CD14-positive monocyte (primary cell): ENCODE data around the gene BCS1L. TPM values are rescaled to one million over a fixed set of nuclear protein-coding genes. Genes with fewer than 3 reads are reported as not detected.
A peak's percentile ranks its signal among the peaks of the same experiment; 100 is the strongest.

Source experiments
- DNase-seq, 3 donors: peaks; one replicate each; pipeline ENCODE4 v3.0.0-alpha.2; 2011 to 2022
- H2AFZ ChIP-seq: 2 replicates; pipeline ENCODE4 v1.6.0; 2012; ENCODE audit warnings: mild to moderate bottlenecking, low read depth, low read length, inconsistent platforms; ENCODE audit not compliant: insufficient read depth, poor library complexity, severe bottlenecking
- H3K27ac ChIP-seq, 2 donors: 1 replicate in 1 of 2; 2 replicates in 1 of 2; pipeline ENCODE4 v1.5.1; 2012 to 2013; ENCODE audit warnings: low read length in 2 of 2, control low read depth in 1 of 2, inconsistent platforms in 1 of 2, low read depth in 1 of 2, mild to moderate bottlenecking in 1 of 2
- H3K27me3 ChIP-seq, 2 donors: one replicate each; pipeline versions ENCODE4 v1.6.0 to v1.6.1; 2011 to 2013; ENCODE audit warnings: low read length in 2 of 2; ENCODE audit not compliant: control insufficient read depth in 2 of 2, insufficient read depth in 2 of 2
- H3K36me3 ChIP-seq, 2 donors: replicated peaks in 1 of 2; 1 replicate in 1 of 2; 2 replicates in 1 of 2; pipeline versions ENCODE4 v1.5.1 to v1.6.1; 2012 to 2013; ENCODE audit warnings: low read length in 2 of 2, control low read depth in 1 of 2, inconsistent platforms in 1 of 2, mild to moderate bottlenecking in 1 of 2; ENCODE audit not compliant: insufficient read depth in 2 of 2, control insufficient read depth in 1 of 2
- H3K4me1 ChIP-seq, 2 donors: 1 replicate in 1 of 2; 2 replicates in 1 of 2; pipeline versions ENCODE4 v1.5.1 to v1.6.1; 2012 to 2013; ENCODE audit warnings: low read length in 2 of 2, control low read depth in 1 of 2, inconsistent platforms in 1 of 2, mild to moderate bottlenecking in 1 of 2, moderate library complexity in 1 of 2; ENCODE audit not compliant: insufficient read depth in 2 of 2, control insufficient read depth in 1 of 2
- H3K4me2 ChIP-seq: replicated peaks from 2 replicates; pipeline ENCODE3; 2012; ENCODE audit warnings: low read length, moderate library complexity, mild to moderate bottlenecking; ENCODE audit not compliant: poor library complexity, severe bottlenecking; ENCODE audit errors: extremely low read depth
- H3K4me3 ChIP-seq, 3 experiments: fragments of 200-600 bp in 1 of 3; sonication (generic) in 1 of 3; replicated peaks in 1 of 3; 1 replicate in 2 of 3; 2 replicates in 1 of 3; pipeline ENCODE4 v1.5.1; 2011 to 2013; ENCODE audit warnings: low read length in 3 of 3, mild to moderate bottlenecking in 3 of 3, control low read depth in 2 of 3, low read depth in 2 of 3, inconsistent platforms in 1 of 3, moderate library complexity in 1 of 3
- H3K79me2 ChIP-seq: 2 replicates; pipeline ENCODE4 v1.6.0; 2012; ENCODE audit warnings: mild to moderate bottlenecking, control low read depth, inconsistent platforms, low read length, moderate library complexity; ENCODE audit not compliant: insufficient read depth
- H3K9ac ChIP-seq: 2 replicates; pipeline ENCODE4 v1.6.0; 2017; ENCODE audit warnings: low read length, mild to moderate bottlenecking; ENCODE audit not compliant: insufficient read depth, poor library complexity, severe bottlenecking
- H3K9me3 ChIP-seq, 2 donors: replicated peaks in 1 of 2; 1 replicate in 1 of 2; 2 replicates in 1 of 2; pipeline versions ENCODE4 v1.5.1 to v1.6.1; 2012 to 2013; ENCODE audit warnings: low read length in 2 of 2, control low read depth in 1 of 2; ENCODE audit not compliant: control insufficient read depth in 1 of 2, insufficient read depth in 1 of 2
- H4K20me1 ChIP-seq: 2 replicates; pipeline ENCODE4 v1.6.0; 2012; ENCODE audit warnings: mild to moderate bottlenecking, low read length, control low read depth, moderate library complexity; ENCODE audit not compliant: insufficient read depth
- H3K27ac Mint-ChIP-seq, 7 donors: one replicate each; pipeline ENCODE4 v1.8.0; 2020; ENCODE audit warnings: mild to moderate bottlenecking in 7 of 7, mixed read lengths in 7 of 7, moderate library complexity in 6 of 7, inconsistent platforms in 2 of 7
- H3K27me3 Mint-ChIP-seq, 3 donors: one replicate each; pipeline ENCODE4 v1.8.0; 2021 to 2022; ENCODE audit warnings: low read depth in 3 of 3, mild to moderate bottlenecking in 3 of 3, mixed read lengths in 3 of 3, moderate library complexity in 3 of 3, inconsistent platforms in 1 of 3
- H3K36me3 Mint-ChIP-seq, 2 donors: one replicate each; pipeline ENCODE4 v1.8.0; 2020; ENCODE audit warnings: mixed read lengths in 2 of 2, inconsistent platforms in 1 of 2, mild to moderate bottlenecking in 1 of 2
- H3K4me1 Mint-ChIP-seq: one replicate; pipeline ENCODE4 v1.8.0; 2020; ENCODE audit warnings: mild to moderate bottlenecking, mixed read lengths
- H3K4me3 Mint-ChIP-seq, 2 donors: one replicate each; pipeline ENCODE4 v1.8.0; 2020; ENCODE audit warnings: mild to moderate bottlenecking in 2 of 2, mixed read lengths in 2 of 2, moderate library complexity in 1 of 2
- H3K9me3 Mint-ChIP-seq, 7 donors: one replicate each; pipeline ENCODE4 v1.8.0; 2020 to 2022; ENCODE audit warnings: mixed read lengths in 7 of 7, mild to moderate bottlenecking in 6 of 7, moderate library complexity in 6 of 7, inconsistent platforms in 2 of 7
- WGBS: methylation state at CpG from one replicate; pipeline ENCODE4 v1.1.5; 2013; ENCODE audit warnings: missing lambda C conversion rate; ENCODE audit not compliant: insufficient coverage; 5-methylcytosine and 5-hydroxymethylcytosine counted together
- intact Hi-C, 2 donors: fragments of 100-400 bp; cut with micrococcal nuclease; formaldehyde crosslinking; loops; one replicate each; pipeline versions ENCODE4 v1.15.0 to v1.15.1; 2023
- polyA plus RNA-seq, 3 donors: library from polyadenylated mRNA; depleted of rRNA in 1 of 3; unstranded in 2 of 3; stranded (reverse) in 1 of 3; fragments of 300-500 nt in 2 of 3; fragments of >200 nt in 1 of 3; fragmentation: Illumina TruSeq in 2 of 3; gene quantifications; 1 replicate in 2 of 3; 2 replicates in 1 of 3; pipeline ENCODE4 v1.2.3, GENCODE V29; 2012 to 2021
- TF ChIP-seq, protein P1 (sequence below): fragments of 200-600 bp; IDR thresholded peaks from one replicate; pipeline ENCODE4 v1.8.0; 2022; ENCODE audit warnings: antibody characterized with exemption, mild to moderate bottlenecking

Gene BCS1L
- polyA plus RNA-seq, 3 donors = 10.5 to 42.9 (median 12.3) TPM

DNA sequence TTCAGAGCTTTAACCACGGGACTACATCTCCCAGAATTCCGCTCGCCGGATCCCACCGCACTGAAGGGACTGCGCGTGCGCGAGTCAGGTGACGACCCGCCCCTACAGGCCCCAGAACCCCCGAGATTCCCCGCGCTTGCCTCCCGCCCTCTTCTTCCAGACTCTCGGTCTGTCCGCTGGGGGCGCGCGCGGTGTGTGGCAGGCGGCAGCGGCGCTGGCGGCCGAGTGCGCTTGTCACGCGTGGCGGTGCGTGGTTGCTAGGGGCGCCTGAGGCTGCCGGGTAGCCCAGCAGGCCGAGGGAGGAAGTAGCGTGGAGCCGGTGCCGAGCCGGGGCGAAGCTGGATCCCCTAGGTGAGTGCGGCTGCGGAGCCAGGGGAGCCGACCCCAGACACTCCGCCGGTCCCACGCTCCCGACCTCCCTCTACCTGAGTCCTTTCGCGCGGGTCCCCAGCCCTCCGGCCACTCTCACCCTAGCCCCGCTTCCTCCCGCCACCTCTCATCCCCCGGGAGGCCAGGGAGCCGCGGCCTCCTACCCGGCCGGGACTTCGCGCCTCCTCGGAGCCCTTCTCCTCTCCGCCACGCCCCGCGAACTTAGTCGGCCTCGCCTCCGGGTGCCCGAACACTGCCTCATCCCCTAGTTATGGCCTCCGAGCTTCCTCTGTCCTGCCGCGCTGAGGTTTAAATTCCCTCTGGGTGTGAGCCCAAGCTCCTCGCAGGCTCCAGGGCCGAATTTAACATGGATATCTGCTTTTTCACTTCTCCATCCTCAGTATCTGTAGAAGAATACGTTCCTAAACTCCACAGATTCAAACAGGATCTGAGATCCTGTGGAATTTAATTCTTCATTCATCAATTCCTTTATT, 51.4 kb downstream of the BCS1L start, which contains the start of gene TTLL4:
Gene TTLL4, plus strand, starts transcription at position 149 of the 863 bp plus-strand sequence. CDS start 26,842 bp downstream, outside the sequence.
- peaks cover 0 to 3% (median 0%) of the 10 kb centered on the region in 7 donors for H3K9me3 Mint-ChIP-seq

DNA sequence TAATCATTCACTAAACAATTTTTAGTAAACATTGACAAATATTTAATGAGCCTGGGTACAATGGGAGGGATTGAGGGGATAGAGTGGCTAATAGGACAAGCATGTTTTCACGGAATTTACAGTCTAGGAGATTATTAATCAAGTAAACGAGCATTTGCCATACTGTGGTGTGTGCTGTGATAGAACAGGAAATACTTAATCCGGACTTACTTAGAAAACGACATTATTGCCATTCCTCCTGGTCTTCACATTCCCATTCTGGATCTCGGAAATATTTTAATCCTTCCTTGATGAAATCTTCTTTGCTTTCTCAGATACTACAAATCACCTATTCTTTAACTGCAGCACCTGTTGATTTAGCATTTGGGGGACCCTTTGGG, 52.1 kb downstream of the BCS1L start:
- DNase-seq = no peak
- H3K9ac ChIP-seq = peak overlapping the region; percentile 77
- 17% methylated on average over 3 of the region's 5 CpGs for WGBS
- peak overlapping the region; percentile 83 for H2AFZ ChIP-seq
- no peaks in the 10 kb centered on the region for H4K20me1 ChIP-seq
- TF ChIP-seq, protein P1, sequence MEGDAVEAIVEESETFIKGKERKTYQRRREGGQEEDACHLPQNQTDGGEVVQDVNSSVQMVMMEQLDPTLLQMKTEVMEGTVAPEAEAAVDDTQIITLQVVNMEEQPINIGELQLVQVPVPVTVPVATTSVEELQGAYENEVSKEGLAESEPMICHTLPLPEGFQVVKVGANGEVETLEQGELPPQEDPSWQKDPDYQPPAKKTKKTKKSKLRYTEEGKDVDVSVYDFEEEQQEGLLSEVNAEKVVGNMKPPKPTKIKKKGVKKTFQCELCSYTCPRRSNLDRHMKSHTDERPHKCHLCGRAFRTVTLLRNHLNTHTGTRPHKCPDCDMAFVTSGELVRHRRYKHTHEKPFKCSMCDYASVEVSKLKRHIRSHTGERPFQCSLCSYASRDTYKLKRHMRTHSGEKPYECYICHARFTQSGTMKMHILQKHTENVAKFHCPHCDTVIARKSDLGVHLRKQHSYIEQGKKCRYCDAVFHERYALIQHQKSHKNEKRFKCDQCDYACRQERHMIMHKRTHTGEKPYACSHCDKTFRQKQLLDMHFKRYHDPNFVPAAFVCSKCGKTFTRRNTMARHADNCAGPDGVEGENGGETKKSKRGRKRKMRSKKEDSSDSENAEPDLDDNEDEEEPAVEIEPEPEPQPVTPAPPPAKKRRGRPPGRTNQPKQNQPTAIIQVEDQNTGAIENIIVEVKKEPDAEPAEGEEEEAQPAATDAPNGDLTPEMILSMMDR = no peak
- peak overlapping the region; percentile 88 to 98 for H3K27ac ChIP-seq
- H3K9me3 Mint-ChIP-seq = peaks cover 0 to 3% (median 0%) of the 10 kb centered on the region in 7 donors
- peaks cover 55 to 61% of the 10 kb centered on the region in 2 donors for H3K4me1 ChIP-seq
- peak overlapping the region; percentile 86 for H3K4me2 ChIP-seq
- H3K27me3 ChIP-seq = no peaks in the 10 kb centered on the region
- H3K4me3 ChIP-seq = peak overlapping the region; percentile 66 to 87 (median 85)
- H3K36me3 Mint-ChIP-seq = peaks cover 5 to 8% of the 10 kb centered on the region in 2 donors
- peaks cover 0 to 4% (median 4%) of the 10 kb centered on the region in 3 donors for H3K27me3 Mint-ChIP-seq
- intact Hi-C loops = loop anchor here (2.0 to 5.0 kb wide), 2 partner anchors 15 to 136 kb away; no protein-coding TSS in a partner anchor
- H3K4me1 Mint-ChIP-seq = peaks cover 43% of the 10 kb centered on the region
- H3K79me2 ChIP-seq = peaks cover 50% of the 10 kb centered on the region
- H3K27ac Mint-ChIP-seq = peak overlapping the region; percentile 93 to 98 (median 96)
- peaks cover 0 to 10% of the 10 kb centered on the region in 2 donors for H3K36me3 ChIP-seq
- peak overlapping the region; percentile 89 to 93 for H3K4me3 Mint-ChIP-seq
- H3K9me3 ChIP-seq = no peaks in the 10 kb centered on the region

More for the DNA sequence above, 51.4 kb downstream of the BCS1L start, which contains the start of gene TTLL4:
- peaks cover 44% of the 10 kb centered on the region for H3K79me2 ChIP-seq
- under 1% methylated on average over 68 of the region's 74 CpGs for WGBS
- H3K27ac ChIP-seq = peak within 1 kb of the TSS; percentile 88 to 98
- peaks cover 0 to 4% of the 10 kb centered on the region in 2 donors for H3K36me3 ChIP-seq
- H3K4me3 ChIP-seq = peak within 1 kb of the TSS; percentile 66 to 87 (median 85)
- H3K36me3 Mint-ChIP-seq = peaks cover 2 to 3% of the 10 kb centered on the region in 2 donors
- no peaks in the 10 kb centered on the region for H3K27me3 ChIP-seq
- peak within 1 kb of the TSS; percentile 93 to 98 (median 96) for H3K27ac Mint-ChIP-seq
- peak within 1 kb of the TSS; percentile 86 for H3K4me2 ChIP-seq
- H4K20me1 ChIP-seq = no peaks in the 10 kb centered on the region
- TF ChIP-seq, protein P1 = peak; percentile 90
- peak; percentile 97 to 99 (median 98) for DNase-seq
- peak within 1 kb of the TSS; percentile 77 for H3K9ac ChIP-seq
- peak within 1 kb of the TSS; percentile 83 for H2AFZ ChIP-seq
- peaks cover 0 to 7% (median 4%) of the 10 kb centered on the region in 3 donors for H3K27me3 Mint-ChIP-seq
- peaks cover 41% of the 10 kb centered on the region for H3K4me1 Mint-ChIP-seq
- intact Hi-C loops = loop anchor here (2.0 to 5.0 kb wide), 2 partner anchors 16 to 136 kb away; no protein-coding TSS in a partner anchor
- no peaks in the 10 kb centered on the region for H3K9me3 ChIP-seq
- peak within 1 kb of the TSS; percentile 89 to 93 for H3K4me3 Mint-ChIP-seq
- H3K4me1 ChIP-seq = peaks cover 53 to 55% of the 10 kb centered on the region in 2 donors
